ENCODE results near the gene ILKAP. TPM values are rescaled to one million over a fixed set of nuclear protein-coding genes. Genes with fewer than 3 reads are reported as not detected.

Gene ILKAP
- total and polyA plus RNA-seq, 2 donors (not counting 1 experiment from before 2014, with no cell fraction given) = 27.9 to 31.3 TPM

- no peak for DNase-seq (ENCODE audit: low read depth in 2 of 2)
These were observed 72.5 kb downstream of the ILKAP start for GRCh38 chr2:238130696-238131628.

DNA sequence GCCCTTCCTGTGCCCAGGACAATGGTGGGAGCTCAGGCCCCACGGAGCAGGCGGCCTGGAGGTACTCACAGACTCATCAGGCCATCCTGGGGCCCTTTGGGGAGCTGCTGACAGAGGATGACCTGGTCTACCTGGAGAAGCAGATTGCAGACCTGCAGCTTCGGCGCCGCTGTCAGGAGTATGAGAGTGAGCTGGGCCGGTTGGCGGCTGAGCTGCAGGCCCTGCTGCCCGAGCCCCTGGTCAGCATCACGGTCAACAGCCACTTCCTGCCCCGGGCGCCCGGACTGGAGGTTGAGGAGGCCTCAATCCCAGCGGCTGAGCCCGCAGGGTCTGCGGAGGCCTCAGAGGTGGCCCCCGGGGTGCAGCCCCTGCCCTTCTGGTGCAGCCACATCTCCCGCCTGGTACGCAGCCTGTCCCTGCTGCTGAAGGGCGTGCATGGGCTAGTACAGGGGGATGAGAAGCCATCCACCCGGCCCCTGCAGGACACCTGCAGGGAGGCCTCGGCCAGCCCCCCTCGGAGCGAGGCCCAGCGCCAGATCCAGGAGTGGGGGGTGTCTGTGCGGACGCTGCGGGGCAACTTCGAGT is 73.3 kb downstream of the ILKAP start:
- no peak overlapping the region for H2AFZ ChIP-seq (ENCODE audit: low read length)
- H3K4me2 ChIP-seq (ENCODE audit: extremely low read depth, insufficient read depth, low read length) = no peak overlapping the region
- H4K20me1 ChIP-seq (ENCODE audit: control insufficient read depth, extremely low read depth, insufficient read depth, low read length) = no peaks in the 10 kb centered on the region
- H3K9me3 ChIP-seq (ENCODE audit: control insufficient read depth, insufficient read depth, low read depth, low read length) = no peaks in the 10 kb centered on the region
- TF ChIP-seq EZH2 (IDR thresholded peaks at IDR 0.05; ENCODE audit: low read length, missing control alignments) = no peak
- TF ChIP-seq, protein P1, sequence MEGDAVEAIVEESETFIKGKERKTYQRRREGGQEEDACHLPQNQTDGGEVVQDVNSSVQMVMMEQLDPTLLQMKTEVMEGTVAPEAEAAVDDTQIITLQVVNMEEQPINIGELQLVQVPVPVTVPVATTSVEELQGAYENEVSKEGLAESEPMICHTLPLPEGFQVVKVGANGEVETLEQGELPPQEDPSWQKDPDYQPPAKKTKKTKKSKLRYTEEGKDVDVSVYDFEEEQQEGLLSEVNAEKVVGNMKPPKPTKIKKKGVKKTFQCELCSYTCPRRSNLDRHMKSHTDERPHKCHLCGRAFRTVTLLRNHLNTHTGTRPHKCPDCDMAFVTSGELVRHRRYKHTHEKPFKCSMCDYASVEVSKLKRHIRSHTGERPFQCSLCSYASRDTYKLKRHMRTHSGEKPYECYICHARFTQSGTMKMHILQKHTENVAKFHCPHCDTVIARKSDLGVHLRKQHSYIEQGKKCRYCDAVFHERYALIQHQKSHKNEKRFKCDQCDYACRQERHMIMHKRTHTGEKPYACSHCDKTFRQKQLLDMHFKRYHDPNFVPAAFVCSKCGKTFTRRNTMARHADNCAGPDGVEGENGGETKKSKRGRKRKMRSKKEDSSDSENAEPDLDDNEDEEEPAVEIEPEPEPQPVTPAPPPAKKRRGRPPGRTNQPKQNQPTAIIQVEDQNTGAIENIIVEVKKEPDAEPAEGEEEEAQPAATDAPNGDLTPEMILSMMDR (conservative IDR thresholded peaks at IDR 0.05 in 1 of 2, IDR thresholded peaks at IDR 0.05 in 1 of 2; ENCODE audit: low read depth in 1 of 2, low read length in 2 of 2) = no peak
- H3K36me3 ChIP-seq (ENCODE audit: control insufficient read depth, insufficient read depth, low read length) = no peaks in the 10 kb centered on the region
- no peaks in the 10 kb centered on the region for H3K79me2 ChIP-seq (ENCODE audit: control insufficient read depth, insufficient read depth, low read length)
- no peak overlapping the region for H3K4me3 ChIP-seq (replicated peaks in 1 of 4; ENCODE audit: control extremely low read depth in 1 of 4, insufficient read depth in 1 of 4, low read depth in 3 of 4, low read length in 4 of 4)
- no peaks in the 10 kb centered on the region for H3K27me3 ChIP-seq (ENCODE audit: control insufficient read depth, insufficient read depth, low read length)
- peaks cover 4% of the 10 kb centered on the region for H3K4me1 ChIP-seq (ENCODE audit: control insufficient read depth, extremely low read depth, insufficient read depth, low read length)
- H3K27ac ChIP-seq (ENCODE audit: insufficient read depth, low read length) = no peak overlapping the region
- H3K9ac ChIP-seq (ENCODE audit: insufficient read depth, low read length) = no peak overlapping the region
- no peak for DNase-seq (ENCODE audit: low read depth in 2 of 2)

More at GRCh38 chr2:238130696-238131628, 72.5 kb downstream of the ILKAP start:
- Histone ChIP-seq H4K20me1 (ENCODE audit: control insufficient read depth, extremely low read depth, insufficient read depth, low read length) (no peaks in the 10 kb centered on the region), H3K27me3 (ENCODE audit: control insufficient read depth, insufficient read depth, low read length) (no peaks in the 10 kb centered on the region), H3K9me3 (ENCODE audit: control insufficient read depth, insufficient read depth, low read depth, low read length) (no peaks in the 10 kb centered on the region), H3K9ac (ENCODE audit: insufficient read depth, low read length) (no peak overlapping the region), H3K4me3 (replicated peaks in 1 of 4; ENCODE audit: control extremely low read depth in 1 of 4, insufficient read depth in 1 of 4, low read depth in 3 of 4, low read length in 4 of 4) (no peak overlapping the region), H3K4me1 (ENCODE audit: control insufficient read depth, extremely low read depth, insufficient read depth, low read length) (peaks cover 4% of the 10 kb centered on the region), H3K4me2 (ENCODE audit: extremely low read depth, insufficient read depth, low read length) (no peak overlapping the region), H3K79me2 (ENCODE audit: control insufficient read depth, insufficient read depth, low read length) (no peaks in the 10 kb centered on the region), H3K36me3 (ENCODE audit: control insufficient read depth, insufficient read depth, low read length) (no peaks in the 10 kb centered on the region), H3K27ac (ENCODE audit: insufficient read depth, low read length) (no peak overlapping the region), H2AFZ (ENCODE audit: low read length) (no peak overlapping the region)
- TF ChIP-seq EZH2 (IDR thresholded peaks at IDR 0.05; ENCODE audit: low read length, missing control alignments) = no peak
- TF ChIP-seq, protein P1 (conservative IDR thresholded peaks at IDR 0.05 in 1 of 2, IDR thresholded peaks at IDR 0.05 in 1 of 2; ENCODE audit: low read depth in 1 of 2, low read length in 2 of 2) = no peak

DNA sequence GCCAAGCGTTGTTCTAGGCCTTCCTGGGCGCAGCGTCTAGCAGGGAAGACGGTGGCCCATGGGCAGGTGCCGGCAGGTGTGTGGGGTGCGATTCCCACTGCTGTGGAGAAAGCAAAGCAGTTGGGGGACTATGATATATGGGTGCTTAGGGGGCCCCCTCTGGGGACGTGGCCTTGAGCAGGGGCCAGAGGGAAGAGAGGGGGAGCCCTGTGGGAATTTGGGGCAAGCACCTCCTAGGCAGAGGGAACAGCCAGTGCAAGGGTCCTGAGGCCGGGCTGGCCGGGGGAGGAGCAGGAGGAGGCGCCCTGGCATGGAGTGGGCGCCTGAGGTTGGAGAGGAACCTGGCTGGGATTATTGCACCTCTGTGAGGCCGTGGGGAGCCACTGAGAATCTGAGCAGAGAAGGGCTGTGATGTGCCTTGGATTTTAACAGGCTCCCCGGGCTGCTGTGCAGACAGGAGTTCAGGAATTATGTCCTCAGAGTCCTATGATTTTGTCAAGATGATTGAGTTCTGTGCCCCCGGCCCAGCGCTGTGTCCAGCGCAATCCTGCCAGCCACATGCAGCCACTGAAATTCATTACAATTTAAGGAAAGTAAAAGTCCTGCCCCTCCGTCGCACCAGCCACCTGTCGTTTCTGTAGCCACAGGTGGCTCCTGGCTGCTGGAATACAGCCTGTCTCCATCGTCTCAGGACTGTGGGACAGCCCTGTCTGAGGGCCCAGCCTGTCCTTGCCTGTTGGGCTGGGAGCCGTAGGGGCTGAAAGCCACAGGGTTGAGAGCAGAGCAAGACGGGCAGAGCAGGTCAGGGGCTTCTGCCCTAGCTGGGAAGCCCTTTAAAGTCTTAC is 74.1 kb downstream of the ILKAP start:
- Histone ChIP-seq H4K20me1 (ENCODE audit: control insufficient read depth, extremely low read depth, insufficient read depth, low read length) (no peaks in the 10 kb centered on the region), H2AFZ (ENCODE audit: low read length) (no peak overlapping the region), H3K27ac (ENCODE audit: insufficient read depth, low read length) (no peak overlapping the region), H3K9me3 (ENCODE audit: control insufficient read depth, insufficient read depth, low read depth, low read length) (no peaks in the 10 kb centered on the region), H3K27me3 (ENCODE audit: control insufficient read depth, insufficient read depth, low read length) (no peaks in the 10 kb centered on the region), H3K4me1 (ENCODE audit: control insufficient read depth, extremely low read depth, insufficient read depth, low read length) (peaks cover 4% of the 10 kb centered on the region), H3K4me2 (ENCODE audit: extremely low read depth, insufficient read depth, low read length) (no peak overlapping the region), H3K4me3 (replicated peaks in 1 of 4; ENCODE audit: control extremely low read depth in 1 of 4, insufficient read depth in 1 of 4, low read depth in 3 of 4, low read length in 4 of 4) (no peak overlapping the region), H3K36me3 (ENCODE audit: control insufficient read depth, insufficient read depth, low read length) (no peaks in the 10 kb centered on the region), H3K9ac (ENCODE audit: insufficient read depth, low read length) (no peak overlapping the region), H3K79me2 (ENCODE audit: control insufficient read depth, insufficient read depth, low read length) (no peaks in the 10 kb centered on the region)
- TF ChIP-seq EZH2 (IDR thresholded peaks at IDR 0.05; ENCODE audit: low read length, missing control alignments) = no peak
- TF ChIP-seq, protein P1 (conservative IDR thresholded peaks at IDR 0.05 in 1 of 2, IDR thresholded peaks at IDR 0.05 in 1 of 2; ENCODE audit: low read depth in 1 of 2, low read length in 2 of 2) = no peak
- DNase-seq (ENCODE audit: low read depth in 2 of 2) = no peak

Measured in fibroblast of lung (primary cell).